Stimulated activated CD4-positive, alpha-beta T cell treated with anti-CD3 and anti-CD28 coated beads, Interleukin-1b, Interleukin-23, amount 100 ng/mL, for 4 hours (primary cell): ENCODE data around the gene OR1D5.
"Not testable (repeated sequence)": the region's sequence is repeated elsewhere in the genome, so short reads cannot be mapped to it uniquely, and the experiment has no call there.

ENCODE experiments used
- DNase-seq, 2 donors: peaks; one replicate each; pipeline ENCODE4 v3.0.0-alpha.2; 2020; ENCODE audit warnings: low read depth in 2 of 2

OR1D5 gene

DNA sequence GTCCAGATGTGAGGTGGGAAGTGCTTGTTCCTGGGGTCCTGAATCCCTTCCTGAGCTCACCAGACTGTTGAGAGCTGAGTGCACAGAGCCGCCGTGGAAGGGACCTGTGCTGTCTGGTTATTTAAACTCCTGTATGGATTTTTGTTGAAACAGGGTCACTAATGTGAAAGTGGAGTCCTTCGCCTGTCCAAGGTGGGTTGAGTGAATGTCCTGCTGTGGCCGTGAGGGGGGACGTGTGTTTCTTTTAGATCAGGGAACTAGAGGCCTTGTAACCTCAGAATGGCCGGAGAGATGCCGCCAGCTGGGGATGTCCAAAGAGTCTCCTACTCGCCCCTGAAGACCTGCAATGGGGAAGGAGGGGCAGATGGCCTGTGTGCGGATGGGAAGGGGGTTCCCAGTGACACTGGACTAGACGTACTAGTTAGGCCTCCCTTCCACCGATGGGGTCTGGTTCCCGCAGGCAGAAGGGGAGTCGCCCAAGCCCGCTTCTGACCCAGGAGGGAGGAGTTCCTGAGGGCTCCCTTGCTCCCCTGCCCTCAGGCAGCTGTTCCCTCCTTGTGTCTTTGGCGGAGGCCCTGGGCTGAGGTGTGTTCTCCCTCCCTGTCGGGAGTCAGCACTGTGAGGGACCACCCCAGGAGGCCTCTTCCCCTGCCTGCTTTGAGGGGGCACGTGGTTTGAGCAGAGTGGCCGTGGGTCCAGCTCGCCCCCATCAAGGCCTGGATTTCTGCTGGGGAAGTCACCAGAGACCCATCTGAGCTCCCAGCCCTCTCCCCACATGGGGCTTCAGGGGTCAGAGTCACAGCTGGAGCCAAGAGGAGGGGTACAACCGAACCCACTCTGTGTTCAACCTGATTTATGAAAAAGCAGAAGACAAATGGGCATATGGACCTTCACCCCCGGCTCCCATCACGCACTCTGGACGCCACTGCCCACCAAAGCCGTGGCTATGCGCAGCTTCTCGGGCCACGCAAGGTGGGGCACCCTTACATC is 30.9 kb downstream of the OR1D5 start:
- DNase-seq = no peak

DNA sequence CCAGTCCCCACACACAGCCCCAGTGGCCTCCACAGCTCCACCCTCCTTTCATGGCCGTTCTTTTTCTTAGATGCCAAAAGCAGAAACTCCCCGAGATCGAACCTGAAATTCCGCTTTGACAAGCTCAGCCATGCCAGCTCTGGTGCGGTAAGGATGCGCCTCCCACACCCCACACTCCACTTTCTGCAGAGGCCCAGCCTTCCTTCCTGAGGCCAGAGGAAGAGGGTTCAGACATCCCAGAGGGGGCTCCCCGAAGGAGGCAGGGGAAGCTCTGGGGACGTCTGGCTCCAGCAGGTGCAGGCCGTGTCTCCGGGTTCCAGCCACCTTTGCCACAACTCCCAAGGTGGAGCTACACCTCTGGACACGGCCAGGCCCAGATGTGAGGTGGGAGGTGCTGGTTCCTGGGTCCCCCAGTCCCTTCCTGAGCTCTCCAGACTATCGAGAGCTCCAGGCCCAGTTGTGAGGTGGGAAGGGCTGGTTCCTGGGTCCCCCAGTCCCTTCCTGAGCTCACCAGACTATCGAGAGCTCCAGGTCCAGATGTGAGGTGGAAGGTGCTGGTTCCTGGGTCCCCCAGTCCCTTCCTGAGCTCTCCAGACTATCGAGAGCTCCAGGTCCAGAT is 32.4 kb downstream of the OR1D5 start:
- DNase-seq = not testable (repeated sequence)

DNA sequence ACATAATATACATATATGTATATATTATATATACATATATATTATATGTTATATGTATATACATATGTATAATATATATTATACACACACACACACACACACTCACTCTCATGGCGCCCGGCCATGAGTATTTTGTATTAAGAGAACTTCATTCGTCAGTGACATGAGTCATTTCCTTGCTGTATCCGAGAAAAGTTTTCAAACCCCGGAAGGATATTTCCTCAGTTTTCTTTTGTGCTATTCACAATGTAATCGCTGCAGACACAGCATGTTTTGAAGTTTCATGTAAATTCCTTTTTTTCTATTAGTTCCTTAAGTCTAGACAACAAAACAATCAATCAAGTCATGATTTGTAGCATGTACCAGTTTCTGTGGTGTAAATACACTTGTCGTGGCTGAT is 33.3 kb downstream of the OR1D5 start:
- DNase-seq = no peak

DNA sequence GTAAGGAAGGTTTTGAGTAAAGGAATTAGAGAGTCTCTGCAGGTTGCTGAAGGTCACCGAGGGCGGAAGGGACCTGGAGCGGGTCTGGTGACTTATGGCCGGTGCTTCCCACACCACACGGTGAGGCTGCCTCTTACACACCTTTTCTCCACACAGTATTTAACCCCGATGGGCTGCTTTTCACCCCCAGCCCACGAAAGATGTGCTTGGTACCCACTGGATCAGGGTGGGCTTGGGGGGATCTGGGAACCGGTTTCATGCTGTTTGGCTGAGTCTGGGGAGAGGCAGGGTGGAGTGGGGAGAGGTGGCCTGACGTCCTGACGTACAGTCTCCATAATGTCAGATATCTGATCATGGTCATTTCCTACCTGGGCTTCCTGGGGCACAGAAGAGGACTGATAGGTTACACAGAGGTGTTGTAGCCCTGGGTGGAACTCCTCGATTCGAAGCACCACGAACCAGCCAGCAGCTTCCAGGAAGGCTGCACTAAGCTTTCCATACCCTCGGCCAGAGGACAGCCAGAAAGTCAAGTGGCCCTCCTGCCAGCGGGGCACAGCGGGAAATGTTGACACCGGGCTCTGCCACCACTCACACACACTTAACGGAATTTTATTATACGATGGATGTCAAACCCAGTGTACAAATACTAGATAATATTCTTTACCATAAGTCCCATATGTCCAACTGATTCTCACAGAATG is 34.0 kb downstream of the OR1D5 start:
- no peak for DNase-seq

DNA sequence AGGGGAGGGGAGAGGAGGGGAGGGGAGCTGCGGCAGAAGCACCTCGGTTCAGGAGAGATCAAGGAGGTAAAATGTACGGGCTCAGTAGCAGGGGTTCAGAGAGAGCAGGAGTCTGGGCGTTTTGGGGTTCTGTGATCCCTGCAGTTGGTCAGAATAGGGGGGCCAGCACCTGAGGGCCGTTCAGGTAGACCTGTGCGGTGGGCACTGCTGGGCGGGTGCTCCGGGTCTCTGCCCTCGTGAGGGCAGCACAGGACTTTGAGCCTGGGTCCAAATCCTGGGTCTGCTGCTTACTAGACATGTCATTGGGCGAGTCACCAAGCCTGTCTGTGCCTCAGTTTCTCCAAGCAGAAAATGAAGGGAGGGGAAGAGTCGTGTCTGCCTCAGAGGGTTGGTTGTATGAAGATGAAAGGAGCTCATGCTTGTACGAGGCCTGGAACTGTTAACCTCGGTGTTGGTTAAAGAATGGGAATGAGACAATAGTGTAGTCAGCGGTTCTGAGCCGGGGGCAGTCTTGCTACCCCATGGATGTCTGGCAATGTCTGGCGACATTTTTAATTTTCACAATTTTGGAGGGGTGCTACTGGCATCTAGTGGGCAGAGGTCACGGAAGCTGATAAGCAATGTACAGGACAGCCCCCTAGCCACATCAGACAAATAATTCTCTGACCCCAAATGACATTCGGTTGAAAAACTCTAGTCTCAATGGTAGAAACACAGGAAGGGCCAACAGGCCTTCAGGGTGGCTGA is 35.4 kb downstream of the OR1D5 start:
- DNase-seq = no peak

DNA sequence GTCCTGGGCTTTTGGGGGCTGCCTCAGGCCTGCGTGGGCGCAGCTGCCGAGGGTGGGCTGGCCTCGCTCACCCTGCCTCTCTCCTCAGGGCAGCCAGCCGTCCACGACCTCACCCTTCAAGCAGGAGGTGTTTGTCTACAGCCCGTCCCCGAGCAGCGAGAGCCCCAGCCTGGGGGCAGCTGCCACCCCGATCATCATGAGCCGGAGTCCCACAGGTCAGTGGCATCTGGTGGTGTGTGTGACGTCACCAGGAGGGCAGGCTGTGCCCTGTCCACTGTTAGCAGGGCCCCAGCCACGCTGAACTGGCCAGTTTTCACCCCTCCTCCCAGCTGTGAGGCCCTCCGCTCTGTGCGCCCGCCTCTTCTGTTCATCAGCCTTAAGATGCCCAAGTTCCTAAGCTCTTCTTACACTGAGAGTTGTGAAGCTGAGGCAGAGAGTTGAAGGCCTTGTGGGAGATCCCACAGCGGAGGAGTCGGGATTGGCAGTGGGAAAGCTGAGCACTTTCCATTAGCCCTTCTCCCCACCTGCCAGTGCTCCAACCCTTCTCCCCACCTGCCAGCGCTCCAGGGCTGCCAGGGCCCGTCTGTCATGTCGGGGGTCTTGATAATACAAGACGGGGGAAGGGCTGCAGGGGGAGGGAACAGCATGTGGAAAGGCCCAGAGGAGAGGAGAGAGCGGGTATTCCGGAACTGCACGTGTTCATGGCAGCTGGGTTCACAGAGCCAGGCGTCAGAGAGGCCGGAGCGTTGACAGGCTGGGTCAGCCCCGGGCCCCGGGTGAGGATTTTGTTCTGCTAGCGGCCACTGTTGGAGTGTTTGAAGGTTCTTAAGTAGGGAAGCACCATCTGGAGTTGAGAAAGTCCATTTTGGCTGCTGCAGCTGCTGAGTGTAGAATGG is 36.3 kb downstream of the OR1D5 start:
- no peak for DNase-seq

DNA sequence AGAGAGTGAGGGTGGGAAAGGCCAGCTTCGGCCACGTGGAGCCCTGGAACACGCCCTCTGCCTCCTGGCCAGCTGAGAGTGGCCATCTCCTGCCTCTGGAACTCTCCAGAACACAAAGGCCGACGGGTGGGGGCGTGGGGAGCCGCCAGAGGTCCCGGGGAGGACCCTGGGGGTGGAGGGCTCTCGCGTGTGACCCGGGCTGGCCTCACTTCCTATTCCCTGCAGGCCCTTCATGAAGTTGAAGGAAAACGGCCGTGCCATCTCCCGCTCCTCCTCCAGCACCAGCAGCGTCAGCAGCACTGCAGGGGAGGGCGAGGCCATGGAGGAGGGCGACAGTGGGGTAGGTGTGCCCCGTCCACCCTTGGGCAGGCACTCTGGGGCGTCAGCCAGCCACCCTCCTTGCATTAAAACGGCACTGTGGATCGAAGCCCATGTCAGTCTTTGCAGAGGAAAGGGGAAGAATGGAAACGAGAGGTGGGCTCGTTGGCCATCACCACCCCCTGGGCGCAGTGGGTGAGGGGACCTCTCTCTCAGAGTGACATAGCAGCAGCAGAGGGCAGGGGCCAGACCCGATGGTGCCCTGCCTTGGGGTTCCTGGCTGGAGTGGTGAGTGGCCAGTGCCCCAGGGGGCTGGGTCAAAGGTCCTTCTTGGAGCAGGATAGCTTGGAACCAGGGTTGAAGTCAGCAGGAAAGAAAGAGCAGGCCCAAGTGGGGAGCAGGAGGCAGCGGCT is 37.1 kb downstream of the OR1D5 start:
- DNase-seq = no peak

DNA sequence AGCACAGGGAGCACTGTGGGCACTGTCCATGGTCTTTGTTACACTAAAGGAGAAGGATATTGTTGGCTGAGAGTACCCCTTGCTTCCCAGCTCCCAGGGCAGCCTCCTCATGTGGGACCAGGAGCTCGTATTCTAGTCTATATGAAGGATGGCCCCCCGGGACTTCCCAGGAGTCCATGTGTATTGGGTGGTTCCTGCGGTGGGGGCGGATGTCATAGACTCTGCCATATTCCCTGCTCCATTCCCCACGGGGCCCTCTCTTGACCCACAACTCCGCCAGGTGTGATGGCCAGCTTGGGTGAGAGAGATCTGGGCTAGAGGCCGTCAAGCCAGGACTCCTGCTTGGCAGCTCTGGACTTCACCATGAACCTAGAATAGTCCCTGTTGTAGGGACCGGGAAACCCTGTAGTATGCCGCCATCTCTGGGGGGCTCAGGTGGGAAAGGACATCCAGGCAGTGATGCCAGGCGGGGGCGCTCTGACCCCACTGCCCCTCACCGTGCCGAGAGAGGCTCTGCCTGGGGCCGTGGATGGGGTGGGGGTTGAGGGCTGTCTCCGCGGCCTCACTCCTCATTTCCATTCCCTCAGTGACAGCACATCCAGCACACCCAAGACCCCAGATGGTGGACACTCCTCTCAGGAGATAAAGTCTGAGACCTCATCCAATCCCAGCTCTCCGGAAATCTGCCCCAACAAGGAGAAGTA is 37.8 kb downstream of the OR1D5 start:
- no peak for DNase-seq

DNA sequence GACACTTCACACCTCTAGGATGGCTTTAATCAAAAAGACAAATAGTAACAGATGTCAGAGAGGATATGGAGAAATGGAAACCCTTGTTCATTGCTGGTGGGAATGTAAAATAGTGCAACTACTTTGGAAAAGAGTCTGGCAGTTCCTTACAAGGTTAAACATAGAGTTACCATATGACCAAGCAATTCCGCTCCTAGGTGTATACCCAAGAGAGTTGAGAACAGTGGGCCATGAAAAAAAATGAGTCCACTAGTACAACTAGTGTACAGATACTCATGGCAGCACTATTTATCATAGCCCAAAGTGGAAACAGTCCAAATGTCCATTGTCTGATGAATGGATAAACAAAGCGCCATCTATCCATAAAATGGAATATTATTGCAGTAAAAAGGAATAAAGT is 39.1 kb downstream of the OR1D5 start:
- DNase-seq = no peak

DNA sequence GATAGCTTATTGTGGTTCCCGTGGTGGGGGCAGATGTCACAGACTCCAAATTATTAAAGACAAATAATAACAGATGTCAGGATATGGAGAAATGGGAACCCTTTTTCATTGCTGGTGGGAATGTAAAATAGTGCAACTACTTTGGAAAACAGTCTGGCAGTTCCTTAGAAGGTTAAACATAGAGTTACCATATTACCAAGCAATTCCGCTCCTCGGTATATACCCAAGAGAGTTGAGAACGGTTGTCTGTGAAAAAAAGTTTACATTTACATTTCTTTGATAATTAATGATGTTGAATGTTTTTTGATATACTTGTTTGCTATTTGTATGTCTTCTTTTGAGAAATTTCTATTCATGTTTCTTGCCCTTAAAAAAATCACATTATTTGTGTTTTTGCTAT is 41.2 kb downstream of the OR1D5 start:
- DNase-seq = no peak

DNA sequence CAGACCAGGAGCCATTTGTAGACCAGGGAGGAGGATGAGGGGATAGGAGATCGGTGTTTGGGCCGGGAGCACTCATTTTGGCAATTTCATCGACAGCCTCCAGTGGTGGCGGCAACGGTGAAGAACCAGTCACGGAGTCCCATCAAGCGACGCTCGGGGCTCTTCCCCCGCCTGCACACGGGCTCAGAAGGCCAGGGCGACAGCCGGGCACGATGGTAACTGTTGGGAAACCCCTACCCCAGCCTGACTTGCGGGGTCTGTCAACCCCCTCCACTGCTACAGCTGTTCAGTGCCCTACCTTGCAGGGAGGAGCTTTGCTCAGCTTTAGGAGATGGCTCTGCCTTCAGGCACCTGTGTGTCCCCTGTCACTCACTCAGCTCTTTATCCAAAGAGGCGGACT is 43.0 kb downstream of the OR1D5 start:
- no peak for DNase-seq

DNA sequence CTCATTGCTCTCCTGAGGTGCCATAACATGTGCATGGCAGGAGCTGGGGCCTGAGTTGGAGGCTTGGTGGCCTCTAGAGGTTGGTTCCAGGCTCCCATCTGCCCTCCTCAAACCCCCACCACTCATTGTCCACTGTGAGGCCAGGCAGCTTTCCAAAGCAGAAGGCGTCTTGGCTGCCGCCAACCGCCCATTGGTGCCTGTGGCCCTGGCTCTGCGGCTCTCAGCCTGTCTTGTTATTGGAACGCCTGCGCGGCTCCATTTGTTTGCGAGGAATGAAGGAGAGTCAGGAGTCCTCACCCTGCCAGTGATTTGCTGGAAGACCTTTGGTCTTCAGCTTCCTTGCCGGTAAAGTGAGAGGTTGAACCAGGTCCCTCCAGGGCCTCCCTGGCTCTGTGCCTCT is 43.6 kb downstream of the OR1D5 start:
- no peak for DNase-seq

DNA sequence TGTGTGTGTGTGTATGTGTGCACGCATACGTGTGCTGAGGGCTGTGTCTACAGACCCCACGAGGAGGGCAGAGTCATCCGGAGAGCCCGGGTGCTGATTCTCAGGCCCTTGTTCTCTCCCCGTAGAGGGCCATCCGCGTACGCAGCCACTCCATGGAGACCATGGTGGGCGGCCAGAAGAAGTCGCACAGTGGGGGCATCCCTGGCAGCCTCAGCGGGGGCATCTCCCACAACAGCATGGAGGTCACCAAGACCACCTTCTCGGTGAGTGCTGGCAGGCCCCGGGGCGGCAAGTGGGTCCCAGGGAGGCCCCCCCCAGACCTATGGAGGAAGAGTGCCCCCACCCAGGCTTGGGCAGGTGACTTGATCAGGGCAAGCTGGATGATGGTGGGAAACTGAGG is 45.5 kb downstream of the OR1D5 start:
- no peak for DNase-seq

DNA sequence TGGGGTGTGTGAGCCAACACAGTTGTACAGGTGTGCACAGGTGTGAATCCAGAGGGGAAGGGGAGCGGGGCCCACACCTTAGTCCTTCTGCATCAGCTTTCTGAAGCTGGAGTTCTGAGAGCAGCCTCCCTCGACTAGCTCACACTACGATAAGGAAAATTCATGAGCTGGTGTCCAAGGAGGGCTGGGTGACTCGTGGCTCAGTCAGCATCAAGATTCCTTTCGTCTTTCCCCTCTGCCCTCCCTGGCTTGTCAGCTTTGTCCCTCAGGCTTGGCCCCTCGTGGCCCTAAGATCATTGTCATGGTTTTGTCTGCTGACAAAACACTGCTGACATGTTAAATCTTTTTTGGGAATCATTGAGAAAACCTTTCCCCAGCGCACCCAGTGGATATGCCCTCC is 47.5 kb downstream of the OR1D5 start:
- no peak for DNase-seq

DNA sequence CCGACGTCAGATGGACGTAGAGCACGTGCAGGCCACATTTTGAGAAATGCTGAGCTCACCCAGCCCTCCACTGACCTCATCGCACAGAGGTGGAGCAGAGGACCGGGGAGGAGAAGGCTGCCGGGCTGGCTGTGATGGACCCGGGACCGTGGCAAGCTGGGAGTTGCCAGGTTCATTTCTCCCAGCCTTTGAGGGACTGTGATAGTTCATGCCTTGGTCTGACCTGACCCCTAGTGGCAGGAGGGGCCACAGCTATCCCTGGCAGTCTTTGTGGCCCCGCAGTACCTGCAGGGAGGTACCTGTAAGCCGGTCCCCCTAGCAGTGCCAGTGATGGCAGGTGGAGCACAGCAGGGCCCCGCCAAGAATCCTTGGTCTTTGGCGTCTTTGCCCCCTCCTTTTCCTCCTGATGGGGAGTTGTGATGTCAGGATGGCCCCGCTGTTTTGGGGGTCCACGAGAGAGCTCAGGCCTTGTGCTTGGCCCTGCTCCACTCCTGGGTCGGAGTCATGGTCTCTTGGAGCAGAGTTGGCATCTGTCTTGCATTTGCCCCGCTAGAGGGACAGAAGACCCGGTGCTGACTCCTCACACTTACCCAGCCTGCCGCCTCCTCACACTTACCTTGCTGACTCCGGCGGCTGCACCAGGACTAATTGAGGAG is 50.4 kb downstream of the OR1D5 start:
- peak; percentile 32 to 36 for DNase-seq
